GM12891 (cell line): ENCODE data around the gene SCO2.

Experiments used
- PAX5 ChIP-seq: IDR thresholded peaks from 2 replicates; pipeline ENCODE4 v1.6.1; 2011; ENCODE audit warnings: low read length, moderate library complexity, mild to moderate bottlenecking; ENCODE audit not compliant: insufficient read depth, severe bottlenecking
- POLR2A ChIP-seq: IDR thresholded peaks from 2 replicates; pipeline ENCODE4 v1.6.1; 2011; ENCODE audit warnings: low read depth, low read length, control low read depth
- POLR2AphosphoS5 ChIP-seq: IDR thresholded peaks from 2 replicates; pipeline ENCODE4 v1.6.1; 2011; ENCODE audit warnings: low read depth, low read length, control low read depth
- POU2F2 ChIP-seq: IDR thresholded peaks from 2 replicates; pipeline ENCODE4 v1.6.1; 2011; ENCODE audit warnings: low read depth, mild to moderate bottlenecking, control low read depth, low read length, moderate library complexity
- SPI1 ChIP-seq: IDR thresholded peaks from 2 replicates; pipeline ENCODE4 v1.6.1; 2011; ENCODE audit warnings: low read depth, low read length, control low read depth
- TAF1 ChIP-seq: IDR thresholded peaks from 2 replicates; pipeline ENCODE4 v1.6.1; 2011; ENCODE audit warnings: low read depth, low read length, control low read depth

- TF ChIP-seq POLR2A (no peak), POLR2AphosphoS5 (no peak), PAX5 (no peak), TAF1 (no peak), POU2F2 (no peak), SPI1 (no peak)
These were observed 41.2 kb downstream of the SCO2 start for GRCh38 chr22:50483977-50484853.
